Endodermal cell (in vitro differentiated cells): ENCODE data around the gene DDX4. TPM values are rescaled to one million over a fixed set of nuclear protein-coding genes. Genes with fewer than 3 reads are reported as not detected.

Experiments used
- DNase-seq: peaks from one replicate; pipeline ENCODE4 v3.0.0-alpha.2; 2017
- H3K27ac ChIP-seq: 2 replicates; pipeline ENCODE4 v1.5.1; 2013; ENCODE audit warnings: mild to moderate bottlenecking, low read depth, low read length, moderate library complexity
- H3K27me3 ChIP-seq: 2 replicates; pipeline ENCODE4 v1.6.1; 2013; ENCODE audit warnings: mild to moderate bottlenecking, low read length, moderate library complexity; ENCODE audit not compliant: insufficient read depth, control insufficient read depth, poor library complexity, severe bottlenecking
- H3K36me3 ChIP-seq: 2 replicates; pipeline ENCODE4 v1.7.0; 2013; ENCODE audit warnings: mild to moderate bottlenecking, low read length, moderate library complexity; ENCODE audit not compliant: control insufficient read depth, insufficient read depth
- H3K4me1 ChIP-seq: one replicate; pipeline ENCODE4 v1.7.0; 2013; ENCODE audit warnings: low read length; ENCODE audit not compliant: control insufficient read depth, insufficient read depth
- H3K4me3 ChIP-seq: 2 replicates; pipeline ENCODE4 v1.5.1; 2013; ENCODE audit warnings: mild to moderate bottlenecking, low read length, moderate library complexity
- H3K9ac ChIP-seq: 2 replicates; pipeline ENCODE4 v1.6.1; 2013; ENCODE audit warnings: mild to moderate bottlenecking, low read length, moderate library complexity; ENCODE audit not compliant: poor library complexity, severe bottlenecking; ENCODE audit errors: extremely low read depth
- H3K9me3 ChIP-seq: 2 replicates; pipeline ENCODE4 v1.6.1; 2013; ENCODE audit warnings: mild to moderate bottlenecking, low read length, moderate library complexity; ENCODE audit not compliant: control insufficient read depth
- H3K27ac Mint-ChIP-seq: 2 replicates; pipeline ENCODE4 v1.8.0; 2020; ENCODE audit warnings: mixed read lengths
- H3K27me3 Mint-ChIP-seq: 2 replicates; pipeline ENCODE4 v1.8.0; 2021; ENCODE audit warnings: mild to moderate bottlenecking, mixed read lengths; ENCODE audit not compliant: insufficient read depth
- H3K36me3 Mint-ChIP-seq: 2 replicates; pipeline ENCODE4 v1.8.0; 2020; ENCODE audit warnings: low read depth, mixed read lengths
- H3K4me1 Mint-ChIP-seq: 2 replicates; pipeline ENCODE4 v1.8.0; 2020; ENCODE audit warnings: mixed read lengths
- H3K4me3 Mint-ChIP-seq: 2 replicates; pipeline ENCODE4 v1.8.0; 2020; ENCODE audit warnings: mild to moderate bottlenecking, moderate library complexity, mixed read lengths
- H3K9me3 Mint-ChIP-seq: 2 replicates; pipeline ENCODE4 v1.8.0; 2020; ENCODE audit warnings: mild to moderate bottlenecking, mixed read lengths
- WGBS, 2 experiments: methylation state at CpG; one replicate each; pipeline versions ENCODE4 v1.1.5 to v1.1.7; 2013; ENCODE audit warnings: missing lambda C conversion rate in 2 of 2, mixed read lengths in 1 of 2; ENCODE audit not compliant: insufficient coverage in 1 of 2, insufficient read length in 1 of 2; 5-methylcytosine and 5-hydroxymethylcytosine counted together
- total RNA-seq, 2 donors: library from RNA; stranded (reverse); fragmentation: NEBNext Ultra II Directional in 1 of 2; extraction: Animal tissue kit (Norgen Biotek cat#: 25700) in 1 of 2; gene quantifications; 2 replicates in 1 of 2; 3 replicates in 1 of 2; pipeline ENCODE4 v1.2.1, GENCODE V29; 2021
- TF ChIP-seq, protein P1 (sequence below): fragments of 200-600 bp; sonication (generic); conservative IDR thresholded peaks from 2 replicates; pipeline ENCODE4 v1.5.0; 2021; ENCODE audit warnings: antibody characterized with exemption, mild to moderate bottlenecking

The DDX4 gene
- total RNA-seq, 2 donors from 2014 or later = not detected

GRCh38 chr5:55702598-55703345 lies 35.1 kb upstream of the DDX4 start:
- TF ChIP-seq, protein P1, sequence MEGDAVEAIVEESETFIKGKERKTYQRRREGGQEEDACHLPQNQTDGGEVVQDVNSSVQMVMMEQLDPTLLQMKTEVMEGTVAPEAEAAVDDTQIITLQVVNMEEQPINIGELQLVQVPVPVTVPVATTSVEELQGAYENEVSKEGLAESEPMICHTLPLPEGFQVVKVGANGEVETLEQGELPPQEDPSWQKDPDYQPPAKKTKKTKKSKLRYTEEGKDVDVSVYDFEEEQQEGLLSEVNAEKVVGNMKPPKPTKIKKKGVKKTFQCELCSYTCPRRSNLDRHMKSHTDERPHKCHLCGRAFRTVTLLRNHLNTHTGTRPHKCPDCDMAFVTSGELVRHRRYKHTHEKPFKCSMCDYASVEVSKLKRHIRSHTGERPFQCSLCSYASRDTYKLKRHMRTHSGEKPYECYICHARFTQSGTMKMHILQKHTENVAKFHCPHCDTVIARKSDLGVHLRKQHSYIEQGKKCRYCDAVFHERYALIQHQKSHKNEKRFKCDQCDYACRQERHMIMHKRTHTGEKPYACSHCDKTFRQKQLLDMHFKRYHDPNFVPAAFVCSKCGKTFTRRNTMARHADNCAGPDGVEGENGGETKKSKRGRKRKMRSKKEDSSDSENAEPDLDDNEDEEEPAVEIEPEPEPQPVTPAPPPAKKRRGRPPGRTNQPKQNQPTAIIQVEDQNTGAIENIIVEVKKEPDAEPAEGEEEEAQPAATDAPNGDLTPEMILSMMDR = no peak
- WGBS, 2 experiments = 100% methylated on average over 1 of the region's 1 CpG; no CpG with 5 or more reads in 1 of the 2 experiments
- Histone ChIP-seq H3K36me3 (peaks cover 37% of the 10 kb centered on the region), H3K4me3 (no peak overlapping the region), H3K27me3 (no peaks in the 10 kb centered on the region), H3K9me3 (peaks cover 26% of the 10 kb centered on the region), H3K9ac (no peak overlapping the region), H3K27ac (no peak overlapping the region), H3K4me1 (no peaks in the 10 kb centered on the region)
- no peak for DNase-seq
- no peak overlapping the region for H3K4me3 Mint-ChIP-seq
- H3K27me3 Mint-ChIP-seq = no peaks in the 10 kb centered on the region
- H3K9me3 Mint-ChIP-seq = peaks cover 16% of the 10 kb centered on the region
- peaks cover 52% of the 10 kb centered on the region for H3K36me3 Mint-ChIP-seq
- no peak overlapping the region for H3K27ac Mint-ChIP-seq
- H3K4me1 Mint-ChIP-seq = no peaks in the 10 kb centered on the region

DNA sequence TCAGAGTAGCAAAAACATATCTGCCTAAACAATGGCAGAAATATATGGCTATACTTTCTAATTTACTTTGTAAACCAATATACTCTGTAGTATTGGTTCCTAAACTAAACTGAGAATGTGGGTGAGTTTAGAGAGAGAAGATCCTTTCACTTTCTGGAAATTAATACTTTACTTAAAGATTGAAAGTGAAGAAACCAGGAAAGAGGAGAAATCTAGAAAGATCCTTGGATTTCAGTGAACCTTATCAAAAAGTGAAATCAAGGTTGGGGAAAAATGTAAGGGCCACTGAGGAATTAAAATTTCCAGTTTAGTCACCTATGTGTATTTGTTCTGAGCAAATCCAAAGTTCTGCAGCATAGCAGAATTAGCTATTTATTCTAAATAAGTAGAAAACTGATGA lies 31.6 kb upstream of the DDX4 start:
- no peak overlapping the region for H3K4me3 Mint-ChIP-seq

DNA sequence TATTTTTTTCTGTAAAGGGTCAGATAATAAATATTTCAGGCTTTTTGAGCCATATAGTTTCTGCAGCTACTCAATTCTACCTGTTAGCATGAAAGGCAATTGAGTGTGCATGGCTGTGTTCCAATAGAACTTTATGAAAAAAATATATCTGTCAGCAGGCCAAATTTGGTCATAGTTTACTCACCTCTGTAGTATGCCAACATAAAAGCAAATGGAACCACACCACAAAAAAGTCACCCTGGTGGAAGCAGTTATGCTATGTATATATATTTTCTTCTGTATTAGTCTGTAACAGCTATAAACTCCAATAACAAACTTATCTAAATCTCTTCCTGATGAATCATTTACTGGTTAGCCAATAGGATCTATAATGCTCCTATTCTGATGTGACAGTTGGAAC lies 29.1 kb upstream of the DDX4 start:
- Mint-ChIP-seq H3K4me3 (no peak overlapping the region), H3K27me3 (no peaks in the 10 kb centered on the region), H3K27ac (no peak overlapping the region), H3K9me3 (no peaks in the 10 kb centered on the region), H3K36me3 (peaks cover 31% of the 10 kb centered on the region), H3K4me1 (peaks cover 10% of the 10 kb centered on the region)
- H3K27ac ChIP-seq = no peak overlapping the region
- H3K36me3 ChIP-seq = peaks cover 21% of the 10 kb centered on the region
- no peak for DNase-seq
- no peak overlapping the region for H3K4me3 ChIP-seq
- H3K9ac ChIP-seq = no peak overlapping the region
- TF ChIP-seq, protein P1 = no peak
- H3K4me1 ChIP-seq = no peaks in the 10 kb centered on the region
- H3K9me3 ChIP-seq = no peaks in the 10 kb centered on the region
- H3K27me3 ChIP-seq = no peaks in the 10 kb centered on the region

More for the DNA sequence above, 31.6 kb upstream of the DDX4 start:
- Mint-ChIP-seq H3K27me3 (no peaks in the 10 kb centered on the region), H3K36me3 (peaks cover 48% of the 10 kb centered on the region), H3K27ac (no peak overlapping the region), H3K4me1 (no peaks in the 10 kb centered on the region), H3K9me3 (no peaks in the 10 kb centered on the region)
- Histone ChIP-seq H3K9ac (no peak overlapping the region), H3K4me3 (no peak overlapping the region), H3K4me1 (no peaks in the 10 kb centered on the region), H3K27me3 (no peaks in the 10 kb centered on the region), H3K27ac (no peak overlapping the region), H3K36me3 (peaks cover 38% of the 10 kb centered on the region), H3K9me3 (no peaks in the 10 kb centered on the region)
- TF ChIP-seq, protein P1 = no peak
- no peak for DNase-seq
